Activated CD8-positive, alpha-beta memory T cell treated with anti-CD3 and anti-CD28 coated beads for 1 hour (primary cell): ENCODE data around the gene RPA1.

Experiments
- DNase-seq, 2 donors: peaks; one replicate each; pipeline ENCODE4 v3.0.0-alpha.2; 2020; ENCODE audit warnings: low read depth in 1 of 2; ENCODE audit errors: extremely low read depth in 1 of 2

The RPA1 gene

GRCh38 chr17:1939981-1940809 is 110.4 kb downstream of the RPA1 start:
- no peak for DNase-seq

DNA sequence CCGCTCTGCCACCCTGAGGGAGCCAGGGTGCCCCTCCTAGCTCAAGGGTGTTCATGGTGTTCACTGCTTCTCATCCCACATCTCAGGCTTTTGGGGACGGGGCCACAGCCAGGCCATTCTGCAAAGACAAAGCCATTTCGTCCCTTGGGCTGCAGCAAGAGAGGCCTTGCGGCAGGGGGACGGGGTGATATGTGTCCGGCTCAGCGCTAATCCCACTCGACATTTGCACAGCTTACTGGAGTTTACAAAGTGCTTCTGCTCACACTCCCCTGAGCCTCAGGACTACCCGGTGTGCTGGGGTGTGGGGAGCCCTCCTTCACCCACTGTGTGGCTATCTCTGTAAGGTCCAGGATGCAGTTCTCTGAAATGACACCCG is 111.0 kb downstream of the RPA1 start:
- DNase-seq, result no peak

DNA sequence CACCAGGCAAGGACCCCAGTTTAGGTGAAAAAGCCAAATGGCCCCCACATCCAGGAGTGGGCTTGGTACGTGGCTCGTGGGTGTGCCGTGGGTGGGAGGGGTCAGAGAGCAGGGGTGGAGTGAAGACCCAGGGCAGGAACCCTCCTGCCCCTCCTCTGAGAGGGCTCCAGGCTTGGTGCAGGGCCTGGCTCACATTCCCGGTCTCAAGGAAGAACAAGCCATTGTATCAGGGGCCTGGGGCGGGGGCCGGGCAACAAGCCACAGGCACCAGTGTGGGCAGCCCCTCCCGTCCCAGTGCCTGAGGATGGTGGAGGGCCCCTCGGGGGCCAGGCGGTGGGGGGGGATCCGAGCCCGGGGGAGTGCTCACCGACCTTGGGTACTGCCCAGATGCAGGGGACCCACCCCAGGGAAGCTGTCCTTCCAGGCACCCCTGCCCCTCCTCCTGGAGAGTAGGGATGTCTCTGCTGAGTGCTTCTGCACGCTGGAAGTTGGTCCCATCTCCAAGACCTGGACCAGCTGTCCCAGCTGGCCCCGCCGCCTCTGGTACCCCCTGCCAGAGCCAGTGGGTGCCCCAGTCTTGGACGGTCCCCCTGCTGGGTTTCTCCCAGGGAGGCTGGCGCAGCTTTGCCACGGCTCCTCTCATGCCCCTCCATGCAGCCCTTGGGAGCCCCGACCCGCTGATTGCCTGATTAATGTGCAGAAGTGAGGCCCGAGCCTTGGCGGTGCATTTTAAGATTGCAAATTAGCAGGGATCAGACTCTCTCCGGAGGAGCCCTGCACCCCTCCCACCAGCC is 111.7 kb downstream of the RPA1 start:
- DNase-seq, result no peak

GRCh38 chr17:1942066-1942365 is 112.2 kb downstream of the RPA1 start:
- no peak for DNase-seq

DNA sequence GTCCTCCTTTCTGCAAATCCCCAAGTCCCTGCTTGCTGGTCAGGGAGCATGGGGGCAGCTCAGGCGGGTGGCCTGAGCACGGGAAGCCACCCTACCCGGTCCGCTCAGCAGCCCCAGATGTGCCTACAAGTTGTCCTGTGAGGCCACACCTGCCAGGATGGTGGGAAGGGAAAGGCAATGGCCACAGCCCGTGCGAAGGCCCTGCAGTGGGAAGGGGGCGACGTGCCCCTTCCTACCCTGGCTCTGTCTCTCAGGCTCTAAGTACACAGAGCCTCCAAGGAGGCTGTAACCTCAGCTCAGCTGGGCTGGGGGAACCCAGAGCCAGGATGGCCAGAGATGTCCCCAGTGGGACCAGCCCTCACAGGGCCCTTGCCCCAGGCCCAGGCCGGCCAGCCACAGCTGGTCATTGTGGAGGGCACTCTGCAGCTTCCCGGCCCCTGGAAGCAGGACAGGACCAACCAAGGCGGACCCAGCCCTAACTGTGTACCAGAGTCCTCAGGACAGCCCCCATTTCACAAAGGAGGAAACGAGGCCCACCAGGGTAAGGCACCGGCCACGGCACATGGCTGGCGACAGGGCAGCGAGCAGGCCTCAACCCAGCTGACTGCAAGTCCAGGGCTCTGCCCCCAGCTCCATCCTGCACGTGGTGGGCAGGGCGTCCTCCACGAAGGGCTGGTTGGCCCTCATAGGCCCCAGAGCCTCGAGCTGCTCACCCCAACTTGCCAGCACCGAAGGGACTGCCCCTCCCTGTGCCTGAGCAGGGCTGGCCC is 113.0 kb downstream of the RPA1 start:
- DNase-seq, result no peak

DNA sequence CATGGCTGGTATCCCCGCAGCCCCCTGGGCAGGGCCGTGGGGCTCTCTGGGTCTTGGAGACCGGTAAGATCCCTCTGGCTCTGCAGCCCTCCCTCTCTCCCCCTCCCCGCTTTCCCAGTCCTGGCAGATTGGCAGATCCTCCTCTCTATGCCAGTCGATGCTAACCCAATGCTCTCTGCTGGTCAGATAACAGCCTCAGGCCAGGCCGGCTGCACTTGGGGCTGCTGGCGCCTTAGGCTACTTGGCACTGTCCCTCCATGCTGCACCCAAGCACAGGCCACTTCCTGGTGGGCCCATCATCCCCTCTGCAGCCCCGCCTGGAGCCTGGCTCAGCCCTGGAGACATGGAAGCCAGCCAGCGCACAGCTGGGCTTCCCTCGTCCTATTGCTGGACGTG is 113.6 kb downstream of the RPA1 start:
- no peak for DNase-seq

- no peak for DNase-seq
These were observed 115.8 kb downstream of the RPA1 start for GRCh38 chr17:1945621-1946020.

DNA sequence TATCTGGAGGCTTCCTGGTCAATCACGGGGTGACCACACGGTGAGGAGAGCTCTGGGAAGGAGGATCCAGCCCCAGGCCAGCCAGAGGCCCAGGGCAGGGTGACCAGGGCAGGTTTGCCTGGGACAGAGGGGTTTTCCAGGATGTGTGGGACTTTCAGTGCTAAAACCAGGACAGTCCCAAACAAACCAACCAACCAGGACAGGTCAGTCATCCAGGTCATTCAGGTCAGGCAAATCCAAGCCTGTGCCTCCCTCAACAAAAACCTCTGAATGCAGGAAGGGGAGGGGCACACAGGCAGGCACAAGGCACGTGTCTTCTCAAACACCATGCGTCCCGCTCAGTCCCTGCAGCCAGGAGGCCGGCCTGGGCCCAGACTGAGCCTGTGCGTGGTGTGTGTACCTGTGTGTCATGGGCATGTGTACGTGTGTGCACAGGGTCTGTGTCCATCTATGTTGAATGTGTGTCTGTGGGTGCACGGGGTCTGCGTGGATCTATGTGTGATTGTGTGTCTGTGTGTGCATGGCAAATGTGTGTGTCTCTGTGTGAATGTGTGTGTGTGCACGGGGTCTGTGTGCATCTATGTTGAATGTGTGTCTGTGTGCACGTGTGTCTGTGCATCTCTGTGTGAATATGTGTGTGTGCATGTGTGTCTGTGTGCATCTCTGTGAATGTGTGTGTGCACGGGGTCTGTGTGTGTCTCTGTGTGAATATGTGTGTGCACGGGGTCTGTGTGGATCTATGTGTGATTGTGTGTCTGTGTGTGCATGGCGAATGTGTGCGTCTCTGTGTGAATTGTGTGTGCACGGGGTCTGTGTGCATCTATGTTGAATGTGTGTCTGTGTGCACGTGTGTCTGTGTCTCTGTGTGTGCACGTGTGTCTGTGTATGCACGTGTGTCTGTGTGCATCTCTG is 116.5 kb downstream of the RPA1 start:
- no peak for DNase-seq

DNA sequence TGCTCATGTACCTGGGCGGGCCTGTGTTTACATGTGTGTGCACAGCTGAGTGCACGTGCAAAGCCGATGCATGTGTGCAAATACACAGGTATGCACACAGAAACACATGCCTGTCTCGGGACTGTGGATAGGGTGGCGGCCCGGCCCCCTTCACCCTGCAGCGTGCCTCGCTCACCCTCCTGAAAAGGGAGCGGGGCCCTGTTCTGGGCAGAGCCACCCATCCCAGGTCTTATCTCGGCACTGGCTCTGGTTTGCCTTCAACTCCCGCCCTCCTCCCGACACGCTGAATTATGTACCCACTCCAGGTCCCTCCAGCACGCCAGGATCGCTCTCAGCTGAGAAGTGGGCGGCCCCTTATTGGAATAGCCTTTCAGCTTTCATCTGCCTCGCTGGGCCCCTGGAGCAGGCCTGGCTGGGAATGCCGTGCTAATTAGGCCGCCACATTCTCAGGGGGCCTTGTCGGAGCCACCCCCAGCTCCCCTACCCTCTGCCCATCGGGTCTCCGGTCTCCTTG is 117.5 kb downstream of the RPA1 start:
- DNase-seq, result no peak

DNA sequence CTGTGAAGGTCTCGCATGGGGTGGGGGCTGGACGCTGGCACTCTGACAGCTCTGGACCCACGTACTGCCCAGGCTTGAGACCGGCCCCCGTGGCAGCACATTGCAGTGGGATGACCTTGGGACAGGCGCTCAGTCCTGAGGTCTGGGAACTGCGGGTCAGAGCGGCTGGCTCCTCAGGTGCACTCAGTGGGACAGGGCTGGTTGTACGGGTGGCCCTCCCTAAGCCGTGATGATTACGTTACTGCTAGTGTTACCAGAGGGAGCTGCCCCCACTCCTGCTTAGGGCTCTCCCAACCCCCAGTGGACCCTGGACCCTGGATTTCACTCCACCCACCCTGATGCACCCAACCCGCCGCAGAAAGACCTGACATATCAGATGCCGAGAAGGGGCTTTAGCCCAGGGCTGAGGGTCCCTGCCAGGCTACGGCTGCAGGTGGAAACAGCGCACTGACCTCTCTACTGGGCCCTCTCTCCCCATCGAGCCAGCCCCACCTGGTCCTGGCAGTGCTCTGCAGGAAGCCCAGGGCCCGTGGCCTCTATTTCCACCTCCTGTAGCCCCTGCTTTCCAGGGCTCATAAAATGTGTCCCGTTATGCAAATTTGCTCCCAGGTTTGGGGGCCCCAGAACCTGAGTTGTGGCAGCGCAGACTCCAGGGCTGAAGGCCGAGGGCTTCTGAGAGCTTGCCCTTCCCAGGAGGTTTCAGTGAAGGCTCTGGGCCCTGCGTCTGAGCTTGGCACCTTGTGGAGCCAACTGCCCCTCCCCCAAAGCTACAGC is 118.1 kb downstream of the RPA1 start:
- no peak for DNase-seq

GRCh38 chr17:1948517-1948825 is 118.7 kb downstream of the RPA1 start:
- no peak for DNase-seq
